ENCODE results near the gene STYX.

STYX gene

DNA sequence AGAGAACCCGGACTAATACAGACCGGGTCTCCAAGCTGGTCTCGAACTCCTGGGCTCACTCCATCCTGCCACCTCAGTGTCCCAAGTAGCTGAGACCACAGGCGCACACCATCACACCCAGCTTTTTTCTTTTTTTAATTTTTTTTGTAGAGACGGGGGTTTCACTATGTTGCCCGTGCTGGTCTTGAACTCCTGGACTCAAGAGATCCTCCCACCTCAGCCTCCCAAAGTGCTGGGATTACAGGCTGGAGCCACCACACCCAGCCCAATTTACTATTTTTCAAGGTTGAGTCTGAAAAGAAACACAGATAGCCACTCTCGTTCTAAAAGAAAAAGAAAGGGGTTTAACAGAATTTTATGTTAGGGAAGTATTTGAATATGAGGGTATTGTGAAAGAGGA is 36.4 kb upstream of the STYX start:
- no peak for TF ChIP-seq CTCF (conservative IDR thresholded peaks at IDR 0.05; ENCODE audit: control insufficient read depth, insufficient read depth, low read depth, low read length)
- DNase-seq (ENCODE audit: low read depth): no peak
- H3K4me3 ChIP-seq (ENCODE audit: control insufficient read depth, low read depth, low read length): no peak overlapping the region

GRCh38 chr14:52694761-52695480 is 35.0 kb upstream of the STYX start:
- no peak for TF ChIP-seq CTCF (conservative IDR thresholded peaks at IDR 0.05; ENCODE audit: control insufficient read depth, insufficient read depth, low read depth, low read length)
- H3K4me3 ChIP-seq (ENCODE audit: control insufficient read depth, low read depth, low read length): peak overlapping the region; percentile 75
- DNase-seq (ENCODE audit: low read depth): peak; percentile 56

DNA sequence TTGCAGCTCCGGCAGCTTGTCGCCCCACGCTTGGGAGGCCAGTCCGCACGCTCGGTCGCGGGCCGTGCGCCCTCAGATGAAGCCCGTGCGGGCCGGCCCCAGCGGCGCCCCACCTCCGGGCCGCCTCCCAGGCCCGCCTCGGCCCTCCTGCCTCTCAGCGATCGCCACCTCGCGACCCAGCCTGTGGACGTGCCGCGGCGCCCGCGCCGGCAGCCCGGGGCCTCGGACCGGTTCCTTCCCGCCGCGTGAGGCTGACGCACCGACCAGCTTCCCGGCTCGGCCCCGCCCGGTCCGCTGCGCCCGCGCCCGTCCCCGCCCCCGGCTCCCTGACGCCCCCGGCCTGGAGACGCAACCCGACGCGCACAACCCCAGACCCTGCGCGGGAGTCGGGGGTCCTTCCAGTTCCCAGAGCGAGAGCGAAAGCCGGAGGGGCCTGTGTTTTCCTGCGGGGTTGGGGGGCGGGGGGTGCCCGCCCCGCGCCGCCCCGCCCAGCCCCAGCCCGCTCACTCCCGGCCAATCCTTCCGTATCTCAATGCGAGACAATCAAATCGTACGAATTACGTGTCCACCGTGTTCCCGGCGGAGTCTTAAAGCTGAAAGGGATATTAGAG is 34.4 kb upstream of the STYX start, which contains the start of gene ERO1A:
ERO1A (minus strand) TSS at position 78 of the 611 bp plus-strand sequence; CDS start at position 1, 77 bp downstream.
- peak; percentile 84 for DNase-seq (ENCODE audit: low read depth)
- H3K4me3 ChIP-seq (ENCODE audit: control insufficient read depth, low read depth, low read length): peak within 1 kb of the TSS; percentile 75
- no peak for TF ChIP-seq CTCF (conservative IDR thresholded peaks at IDR 0.05; ENCODE audit: control insufficient read depth, insufficient read depth, low read depth, low read length)

DNA sequence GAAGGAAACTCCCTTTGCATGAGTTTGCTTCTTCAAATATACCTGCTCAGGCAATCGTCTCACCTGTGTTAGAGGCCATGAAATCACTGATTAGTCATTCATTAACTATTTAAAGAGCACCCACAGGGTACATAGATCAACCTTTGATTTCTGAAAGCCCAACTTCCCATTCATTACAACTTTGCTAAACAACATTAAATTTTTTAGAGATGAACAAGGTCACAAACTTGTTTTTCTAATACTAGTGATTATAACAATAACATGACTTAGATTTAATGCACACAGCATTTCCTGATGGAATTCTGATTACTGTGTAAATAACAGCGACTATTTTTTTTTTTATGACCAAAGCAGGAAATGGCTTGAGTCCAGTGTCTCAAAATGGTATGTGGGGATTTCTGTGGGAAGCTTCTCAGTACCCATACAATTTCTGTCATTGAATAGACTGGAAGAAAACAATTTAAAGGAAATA is 29.2 kb upstream of the STYX start:
- no peak for TF ChIP-seq CTCF (conservative IDR thresholded peaks at IDR 0.05; ENCODE audit: control insufficient read depth, insufficient read depth, low read depth, low read length)
- DNase-seq (ENCODE audit: low read depth): peak; percentile 9
- H3K4me3 ChIP-seq (ENCODE audit: control insufficient read depth, low read depth, low read length): no peak overlapping the region

DNA sequence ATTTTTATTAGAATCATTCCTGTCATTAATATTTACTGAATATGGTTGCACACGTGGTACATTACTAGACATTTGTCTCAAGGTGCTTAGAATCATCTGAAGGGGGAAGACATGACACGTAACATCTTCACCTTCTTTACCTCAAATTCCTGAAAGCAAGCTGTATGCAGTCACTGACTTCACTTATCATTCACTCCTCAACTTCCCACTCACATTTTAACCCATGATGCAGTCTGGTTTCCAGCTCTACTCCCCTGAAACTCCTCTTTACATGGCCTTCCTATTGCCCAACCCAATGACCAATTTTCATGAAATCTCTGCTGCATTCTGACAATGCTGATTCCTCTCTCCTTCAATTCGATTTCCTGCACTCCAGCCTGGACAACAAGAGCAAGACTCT is 28.7 kb upstream of the STYX start:
- no peak overlapping the region for H3K4me3 ChIP-seq (ENCODE audit: control insufficient read depth, low read depth, low read length)
- DNase-seq (ENCODE audit: low read depth): peak; percentile 12
- TF ChIP-seq CTCF (conservative IDR thresholded peaks at IDR 0.05; ENCODE audit: control insufficient read depth, insufficient read depth, low read depth, low read length): no peak

DNA sequence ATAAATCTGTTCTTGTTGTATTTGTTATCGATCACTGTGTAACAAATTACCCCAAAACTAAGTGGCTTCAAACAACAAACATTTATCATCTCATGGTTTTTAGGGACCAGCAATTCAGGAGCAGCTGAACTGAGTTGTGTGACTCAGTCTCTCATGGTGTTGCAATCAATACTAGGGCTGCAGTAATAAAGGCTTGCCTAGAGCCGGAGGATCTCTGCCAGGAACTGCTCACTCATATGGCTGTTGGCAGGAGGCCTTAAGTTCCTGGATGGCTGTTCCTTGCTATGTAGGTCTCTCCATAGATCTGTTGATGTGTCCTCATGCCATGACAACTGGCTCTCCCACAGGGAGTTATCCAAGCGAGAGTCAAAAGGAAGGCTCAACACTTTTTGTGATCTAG is 26.7 kb upstream of the STYX start:
- DNase-seq (ENCODE audit: low read depth): peak; percentile 98
- H3K4me3 ChIP-seq (ENCODE audit: control insufficient read depth, low read depth, low read length): no peak overlapping the region

More for the DNA sequence above, 26.7 kb upstream of the STYX start:
- TF ChIP-seq CTCF (conservative IDR thresholded peaks at IDR 0.05; ENCODE audit: control insufficient read depth, insufficient read depth, low read depth, low read length): no peak

All from fibroblast of mammary gland (primary cell).